HG03045 (cell line): Measurements from ENCODE around the gene MAP2K2.

ENCODE experiments used
- ATAC-seq: cut with Tn5 transposase; IDR thresholded peaks from one replicate; pipeline ENCODE4 v1.9.1; 2021; ENCODE audit warnings: mild to moderate bottlenecking, moderate library complexity; ENCODE audit not compliant: unreplicated experiment

Gene MAP2K2

GRCh38 chr19:4045597-4046361, 78.1 kb downstream of the MAP2K2 start:
- ATAC-seq, result no peak

- ATAC-seq, result no peak
Observed at GRCh38 chr19:4044990-4045465, 78.9 kb downstream of the MAP2K2 start.

GRCh38 chr19:4043966-4044715, 79.8 kb downstream of the MAP2K2 start:
- ATAC-seq, result no peak

- ATAC-seq, result no peak
Observed at GRCh38 chr19:4043401-4043800, 80.5 kb downstream of the MAP2K2 start.

GRCh38 chr19:4042731-4043082, 81.2 kb downstream of the MAP2K2 start:
- no peak for ATAC-seq

GRCh38 chr19:4042064-4042730, 81.7 kb downstream of the MAP2K2 start:
- ATAC-seq, result no peak
